ENCODE measurements around the gene EVA1C. TPM values are rescaled to one million over a fixed set of nuclear protein-coding genes. Genes with fewer than 3 reads are reported as not detected.

Gene EVA1C
- 0.48 and 2.1 TPM in 2 replicates for polyA plus RNA-seq
- 0.49 and 0.69 TPM in 2 replicates for polyA minus RNA-seq

GRCh38 chr21:32412162-32413014 is at the start of gene EVA1C:
EVA1C (plus strand) TSS chr21:32412706; CDS start chr21:32412854, 148 bp downstream.
- Histone ChIP-seq H2AFZ (ENCODE audit: low read depth, low read length) (no peak within 1 kb of the TSS), H3K79me2 (replicated peaks; ENCODE audit: insufficient read depth, low read length) (no peaks in the 10 kb centered on the region), H3K27ac (ENCODE audit: low read length) (no peak within 1 kb of the TSS), H3K4me3 (ENCODE audit: low read length) (peak within 1 kb of the TSS; percentile 74), H4K20me1 (ENCODE audit: insufficient read depth) (no peaks in the 10 kb centered on the region), H3K9me2 (ENCODE audit: insufficient read depth, low read length) (no peaks in the 10 kb centered on the region), H3K36me3 (ENCODE audit: insufficient read depth, low read length) (no peaks in the 10 kb centered on the region), H3K4me2 (ENCODE audit: low read length) (peak within 1 kb of the TSS; percentile 44), H3F3A (ENCODE audit: insufficient read depth, low read length, poor library complexity, severe bottlenecking) (no peaks in the 10 kb centered on the region), H3K9me3 (ENCODE audit: low read length) (no peaks in the 10 kb centered on the region), H3K9ac (ENCODE audit: low read length) (peak within 1 kb of the TSS; percentile 41), H3K27me3 (ENCODE audit: insufficient read depth, low read depth, low read length) (peaks cover 67% of the 10 kb centered on the region)
- no peak for TF ChIP-seq EZH2 (IDR thresholded peaks at IDR 0.05; ENCODE audit: borderline replicate concordance, insufficient read depth, low read length, poor library complexity, severe bottlenecking)
- TF ChIP-seq MXI1 (conservative IDR thresholded peaks at IDR 0.05; ENCODE audit: poor library complexity, severe bottlenecking): peak; percentile 63
- no peak for TF ChIP-seq RAD21 (conservative IDR thresholded peaks at IDR 0.05)
- TF ChIP-seq CTCF (IDR thresholded peaks at IDR 0.05; ENCODE audit: poor library complexity, severe bottlenecking): no peak
- TF ChIP-seq TAF1 (IDR thresholded peaks at IDR 0.05; ENCODE audit: low read depth): no peak

- Histone ChIP-seq H3K27me3 (ENCODE audit: insufficient read depth, low read depth, low read length) (no peaks in the 10 kb centered on the region), H3F3A (ENCODE audit: insufficient read depth, low read length, poor library complexity, severe bottlenecking) (no peaks in the 10 kb centered on the region), H3K36me3 (ENCODE audit: insufficient read depth, low read length) (no peaks in the 10 kb centered on the region), H3K27ac (ENCODE audit: low read length) (no peak overlapping the region), H3K4me3 (ENCODE audit: low read length) (no peak overlapping the region), H4K20me1 (ENCODE audit: insufficient read depth) (no peaks in the 10 kb centered on the region), H2AFZ (ENCODE audit: low read depth, low read length) (no peak overlapping the region), H3K4me2 (ENCODE audit: low read length) (no peak overlapping the region), H3K9me3 (ENCODE audit: low read length) (no peaks in the 10 kb centered on the region), H3K79me2 (replicated peaks; ENCODE audit: insufficient read depth, low read length) (no peaks in the 10 kb centered on the region), H3K9ac (ENCODE audit: low read length) (no peak overlapping the region), H3K9me2 (ENCODE audit: insufficient read depth, low read length) (no peaks in the 10 kb centered on the region)
- TF ChIP-seq POLR2AphosphoS5 (IDR thresholded peaks at IDR 0.05): no peak
- TF ChIP-seq MXI1 (conservative IDR thresholded peaks at IDR 0.05; ENCODE audit: poor library complexity, severe bottlenecking): no peak
- TF ChIP-seq SMC3 (conservative IDR thresholded peaks at IDR 0.05; ENCODE audit: poor library complexity): no peak
- TF ChIP-seq EP300 (conservative IDR thresholded peaks at IDR 0.05; ENCODE audit: poor library complexity, severe bottlenecking): no peak
- TF ChIP-seq EZH2 (IDR thresholded peaks at IDR 0.05; ENCODE audit: borderline replicate concordance, insufficient read depth, low read length, poor library complexity, severe bottlenecking): no peak
- no peak for TF ChIP-seq RAD21 (conservative IDR thresholded peaks at IDR 0.05)
- no peak for TF ChIP-seq TAF1 (IDR thresholded peaks at IDR 0.05; ENCODE audit: low read depth)
- no peak for TF ChIP-seq REST (IDR thresholded peaks at IDR 0.05; ENCODE audit: borderline replicate concordance)
- TF ChIP-seq CTCF (IDR thresholded peaks at IDR 0.05; ENCODE audit: poor library complexity, severe bottlenecking): no peak
Measured at GRCh38 chr21:32364387-32364786, 48.1 kb upstream of the EVA1C start.
